ENCODE results near the gene TEX11.

Gene TEX11

GRCh38 chrX:70488856-70489255 lies 419.7 kb downstream of the TEX11 start:
- no peak for DNase-seq

GRCh38 chrX:70485466-70485865 lies 423.0 kb downstream of the TEX11 start:
- DNase-seq: no peak

- no peak for DNase-seq
Observed at GRCh38 chrX:70482300-70482699, 426.2 kb downstream of the TEX11 start.

- no peak for DNase-seq
Observed at GRCh38 chrX:70481471-70482270, 426.8 kb downstream of the TEX11 start.

- DNase-seq: no peak
Observed at GRCh38 chrX:70480660-70481018, 427.9 kb downstream of the TEX11 start.

GRCh38 chrX:70479922-70480659 lies 428.4 kb downstream of the TEX11 start:
- DNase-seq: no peak

GRCh38 chrX:70479247-70479921 lies 429.1 kb downstream of the TEX11 start:
- DNase-seq: no peak

All from cerebellar nuclear complex (tissue), 1 donor.